Mesothelial cell of epicardium (in vitro differentiated cells): ENCODE data around the gene PCSK9. TPM values are rescaled to one million over a fixed set of nuclear protein-coding genes. Genes with fewer than 3 reads are reported as not detected.

Experiments used
- DNase-seq, 2 experiments: peaks; one replicate each; pipeline ENCODE4 v3.0.0; 2021; ENCODE audit warnings: low spot score in 2 of 2; ENCODE audit not compliant: unreplicated experiment in 2 of 2
- H3K27ac Mint-ChIP-seq: 2 replicates; pipeline ENCODE4 v1.8.0; 2021; ENCODE audit warnings: mixed read lengths
- H3K27me3 Mint-ChIP-seq: 2 replicates; pipeline ENCODE4 v1.8.0; 2021; ENCODE audit warnings: low read depth, mixed read lengths
- H3K36me3 Mint-ChIP-seq: 2 replicates; pipeline ENCODE4 v1.8.0; 2021; ENCODE audit warnings: mixed read lengths
- H3K4me1 Mint-ChIP-seq: 2 replicates; pipeline ENCODE4 v1.8.0; 2021; ENCODE audit warnings: mixed read lengths
- H3K4me3 Mint-ChIP-seq: 2 replicates; pipeline ENCODE4 v1.8.0; 2021; ENCODE audit warnings: mild to moderate bottlenecking, moderate library complexity, mixed read lengths
- H3K9me3 Mint-ChIP-seq: 2 replicates; pipeline ENCODE4 v1.8.0; 2021; ENCODE audit warnings: mixed read lengths
- total RNA-seq: library from RNA; stranded (reverse); gene quantifications from 3 replicates; pipeline ENCODE4 v1.2.1, GENCODE V29; 2021
- TF ChIP-seq, protein P1 (sequence below): fragments of 200-600 bp; sonication (generic); IDR thresholded peaks from one replicate; pipeline ENCODE4 v1.5.0; 2021; ENCODE audit warnings: antibody characterized with exemption; ENCODE audit not compliant: unreplicated experiment

Gene PCSK9
- total RNA-seq, 1 donor from 2014 or later, result 1.6 TPM

DNA sequence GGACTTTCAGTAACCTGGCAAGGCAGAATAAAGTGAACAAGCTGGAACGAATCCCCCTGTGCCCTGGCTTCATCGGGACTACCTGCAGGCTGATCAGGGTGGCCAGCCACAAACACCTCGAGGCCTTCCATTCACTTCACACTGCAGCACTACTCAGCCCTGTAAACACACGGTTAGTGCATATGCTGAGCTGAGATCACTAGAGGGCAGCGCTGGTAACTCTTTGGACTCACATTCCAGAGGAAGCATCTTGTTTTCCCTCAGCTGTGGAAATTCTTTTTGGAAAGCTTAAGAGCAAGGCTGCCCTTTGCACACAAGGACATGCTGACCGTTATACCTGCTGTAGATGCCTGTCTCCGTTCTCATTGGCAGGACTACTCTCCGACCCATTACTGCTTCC is 32.1 kb downstream of the PCSK9 start:
- TF ChIP-seq, protein P1, sequence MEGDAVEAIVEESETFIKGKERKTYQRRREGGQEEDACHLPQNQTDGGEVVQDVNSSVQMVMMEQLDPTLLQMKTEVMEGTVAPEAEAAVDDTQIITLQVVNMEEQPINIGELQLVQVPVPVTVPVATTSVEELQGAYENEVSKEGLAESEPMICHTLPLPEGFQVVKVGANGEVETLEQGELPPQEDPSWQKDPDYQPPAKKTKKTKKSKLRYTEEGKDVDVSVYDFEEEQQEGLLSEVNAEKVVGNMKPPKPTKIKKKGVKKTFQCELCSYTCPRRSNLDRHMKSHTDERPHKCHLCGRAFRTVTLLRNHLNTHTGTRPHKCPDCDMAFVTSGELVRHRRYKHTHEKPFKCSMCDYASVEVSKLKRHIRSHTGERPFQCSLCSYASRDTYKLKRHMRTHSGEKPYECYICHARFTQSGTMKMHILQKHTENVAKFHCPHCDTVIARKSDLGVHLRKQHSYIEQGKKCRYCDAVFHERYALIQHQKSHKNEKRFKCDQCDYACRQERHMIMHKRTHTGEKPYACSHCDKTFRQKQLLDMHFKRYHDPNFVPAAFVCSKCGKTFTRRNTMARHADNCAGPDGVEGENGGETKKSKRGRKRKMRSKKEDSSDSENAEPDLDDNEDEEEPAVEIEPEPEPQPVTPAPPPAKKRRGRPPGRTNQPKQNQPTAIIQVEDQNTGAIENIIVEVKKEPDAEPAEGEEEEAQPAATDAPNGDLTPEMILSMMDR, result no peak
- H3K27ac Mint-ChIP-seq, result no peak overlapping the region
- H3K36me3 Mint-ChIP-seq, result peaks cover 62% of the 10 kb centered on the region
- DNase-seq, result no peak
- no peaks in the 10 kb centered on the region for H3K4me1 Mint-ChIP-seq
- no peaks in the 10 kb centered on the region for H3K27me3 Mint-ChIP-seq
- H3K9me3 Mint-ChIP-seq, result no peaks in the 10 kb centered on the region
- H3K4me3 Mint-ChIP-seq, result no peak overlapping the region

GRCh38 chr1:55073187-55073916 is 34.0 kb downstream of the PCSK9 start:
- Mint-ChIP-seq H3K4me1 (no peaks in the 10 kb centered on the region), H3K36me3 (peaks cover 51% of the 10 kb centered on the region), H3K27ac (no peak overlapping the region), H3K9me3 (no peaks in the 10 kb centered on the region), H3K4me3 (no peak overlapping the region), H3K27me3 (no peaks in the 10 kb centered on the region)
- TF ChIP-seq, protein P1, result no peak
- DNase-seq, result no peak

DNA sequence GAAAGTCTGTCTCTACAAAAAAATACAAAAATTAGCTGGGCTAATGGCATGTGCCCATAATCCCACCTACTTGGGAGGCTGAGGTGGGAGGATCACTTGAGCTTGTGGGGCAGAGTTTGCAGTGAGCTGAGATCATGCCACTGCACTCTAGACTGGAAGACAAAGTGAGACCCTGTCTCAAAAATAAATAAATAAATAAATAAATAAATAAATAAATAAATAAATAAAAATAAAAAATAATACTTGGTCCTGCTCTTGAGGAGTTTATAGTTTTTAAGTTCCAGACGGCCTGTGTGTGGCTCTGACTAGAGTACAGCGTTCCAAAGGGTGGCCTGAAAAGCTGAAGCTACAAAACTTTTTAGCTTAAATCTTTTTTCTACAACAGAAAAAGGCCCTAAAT is 35.1 kb downstream of the PCSK9 start:
- no peaks in the 10 kb centered on the region for H3K27me3 Mint-ChIP-seq
- H3K4me3 Mint-ChIP-seq, result no peak overlapping the region
- H3K9me3 Mint-ChIP-seq, result no peaks in the 10 kb centered on the region
- no peak for DNase-seq
- TF ChIP-seq, protein P1, result no peak
- H3K36me3 Mint-ChIP-seq, result peaks cover 47% of the 10 kb centered on the region
- H3K27ac Mint-ChIP-seq, result no peak overlapping the region
- no peaks in the 10 kb centered on the region for H3K4me1 Mint-ChIP-seq

DNA sequence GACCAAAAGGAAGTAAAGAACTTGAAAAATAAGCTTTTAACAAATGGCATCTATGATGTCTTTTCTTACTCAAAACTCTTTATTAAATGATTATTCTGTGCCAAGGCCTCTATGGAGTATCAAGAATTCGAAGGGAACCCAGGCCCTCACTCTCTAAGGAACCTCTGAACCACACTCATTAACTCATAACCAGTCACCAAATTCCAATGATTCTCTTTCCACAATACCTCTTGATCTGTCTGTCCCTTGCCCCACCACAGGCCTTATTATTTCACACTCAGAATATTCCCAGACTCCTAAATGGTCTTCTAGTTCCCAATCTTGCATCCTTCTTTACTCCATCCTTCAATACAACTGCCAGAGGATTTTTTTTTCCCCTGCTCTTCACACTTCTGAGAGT is 37.0 kb downstream of the PCSK9 start:
- Mint-ChIP-seq H3K4me3 (no peak overlapping the region), H3K4me1 (peaks cover 8% of the 10 kb centered on the region), H3K36me3 (peaks cover 40% of the 10 kb centered on the region), H3K27ac (no peak overlapping the region), H3K27me3 (no peaks in the 10 kb centered on the region), H3K9me3 (no peaks in the 10 kb centered on the region)
- TF ChIP-seq, protein P1, result no peak
- no peak for DNase-seq

DNA sequence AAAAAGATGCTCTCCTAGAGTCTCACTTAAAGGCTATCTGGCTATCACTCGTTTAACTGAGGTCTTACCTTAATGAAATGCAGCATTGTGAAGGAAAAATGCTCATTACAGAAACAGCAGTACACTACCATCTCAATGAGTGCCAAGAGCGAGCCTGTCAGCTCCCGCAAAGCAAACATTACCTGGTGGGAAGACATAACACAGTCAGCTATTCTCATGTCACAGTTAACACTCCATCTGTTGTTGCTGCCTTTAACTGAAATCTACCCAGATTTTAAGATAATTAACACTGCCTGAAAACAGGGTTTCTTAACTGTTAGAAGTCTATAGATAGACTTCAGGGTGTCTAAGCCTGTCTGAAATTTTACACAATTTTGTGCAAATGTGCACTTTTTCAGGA is 39.1 kb downstream of the PCSK9 start:
- no peak overlapping the region for H3K27ac Mint-ChIP-seq
- TF ChIP-seq, protein P1, result no peak
- DNase-seq, result no peak
- H3K4me3 Mint-ChIP-seq, result no peak overlapping the region
- no peaks in the 10 kb centered on the region for H3K9me3 Mint-ChIP-seq
- H3K27me3 Mint-ChIP-seq, result no peaks in the 10 kb centered on the region
- H3K36me3 Mint-ChIP-seq, result peaks cover 37% of the 10 kb centered on the region
- H3K4me1 Mint-ChIP-seq, result peaks cover 11% of the 10 kb centered on the region
